Panc1 (cell line): ENCODE results near the gene OR2H2. TPM values are rescaled to one million over a fixed set of nuclear protein-coding genes. Genes with fewer than 3 reads are reported as not detected.

ENCODE experiments used
- ATAC-seq: fragments of 200-7000 bp; cut with Tn5 transposase; 2 replicates; pipeline ENCODE4 v1.9.1; 2020; ENCODE audit warnings: mild to moderate bottlenecking, moderate library complexity
- BruUV-seq: library from RNA; stranded (reverse); fragments of 400-500 nt; replicated peaks from 2 replicates; lab custom pipeline; 2021; lab: Mats Ljungman, UMichigan
- CTCF ChIA-PET: fragments of 300-600 bp; sonication (Branson Sonifier 250); formaldehyde crosslinking; loops from one replicate; lab custom pipeline; 2022; ENCODE audit warnings: antibody characterized with exemption; lab: Charles Lee
- POLR2A ChIA-PET: fragments of 300-600 bp; sonication (Branson Sonifier 250); formaldehyde crosslinking; loops from one replicate; lab custom pipeline; 2022; ENCODE audit warnings: antibody characterized with exemption; lab: Charles Lee
- DNase-seq: peaks from one replicate; pipeline ENCODE4 v3.0.0-alpha.2; 2010; ENCODE audit warnings: low read depth, low spot score
- H3K27ac ChIP-seq: 2 replicates; pipeline ENCODE4 v1.5.1; 2011; ENCODE audit warnings: mild to moderate bottlenecking, low read length, inconsistent platforms
- H3K27me3 ChIP-seq: fragments of 200-500 bp; sonication (Bioruptor generic); 2 replicates; pipeline ENCODE4 v1.6.0; 2014; ENCODE audit warnings: low read length, inconsistent platforms; ENCODE audit not compliant: control insufficient read depth, insufficient read depth
- H3K36me3 ChIP-seq: fragments of 200-500 bp; sonication (Bioruptor generic); 2 replicates; pipeline ENCODE4 v1.5.1; 2014; ENCODE audit warnings: inconsistent platforms, mild to moderate bottlenecking, low read length, moderate library complexity; ENCODE audit not compliant: control insufficient read depth, insufficient read depth
- H3K4me1 ChIP-seq: 2 replicates; pipeline ENCODE4 v1.5.1; 2011; ENCODE audit warnings: inconsistent platforms, mild to moderate bottlenecking, low read length, moderate library complexity; ENCODE audit not compliant: control insufficient read depth, insufficient read depth
- H3K4me3 ChIP-seq, 2 experiments: 2 replicates each; pipeline ENCODE4 v1.5.1; 2011 to 2012; ENCODE audit warnings: low read depth in 2 of 2, low read length in 2 of 2, mild to moderate bottlenecking in 2 of 2, inconsistent platforms in 1 of 2, moderate library complexity in 1 of 2
- H3K9me3 ChIP-seq: fragments of 200-500 bp; sonication (Bioruptor generic); 2 replicates; pipeline ENCODE4 v1.5.1; 2014; ENCODE audit warnings: low read depth, mild to moderate bottlenecking, inconsistent platforms, low read length, moderate library complexity; ENCODE audit not compliant: control insufficient read depth, insufficient read depth
- POLR2AphosphoS5 ChIP-seq: IDR thresholded peaks from 2 replicates; pipeline ENCODE4 v1.6.1; 2012; ENCODE audit warnings: mild to moderate bottlenecking, low read depth, low read length, moderate library complexity
- SIN3A ChIP-seq: IDR thresholded peaks from 2 replicates; pipeline ENCODE4 v1.6.1; 2012; ENCODE audit warnings: low read depth, mild to moderate bottlenecking, low read length, moderate library complexity, borderline replicate concordance; ENCODE audit not compliant: insufficient read depth
- TCF7L2 ChIP-seq: IDR thresholded peaks from 2 replicates; pipeline ENCODE4 v1.6.1; 2011; ENCODE audit warnings: mild to moderate bottlenecking, low read depth, low read length, inconsistent platforms
- in situ Hi-C: cut with HindIII; loops from 2 replicates; pipeline ENCODE4 v1.10.0; 2016; ENCODE audit warnings: low sequenced_read_pairs, low pct_unique_long_range_greater_than_20kb
- intact Hi-C: fragments of 100-400 bp; cut with micrococcal nuclease; formaldehyde crosslinking; loops from one replicate; pipeline ENCODE4 v1.10.0; 2022; ENCODE audit not compliant: unreplicated experiment
- total RNA-seq: library from RNA; stranded (reverse); gene quantifications from one replicate; pipeline ENCODE4 v1.2.1, GENCODE V29; 2021; ENCODE audit not compliant: unreplicated experiment
- TF ChIP-seq, protein P1 (sequence below): fragments of 450-650 bp; IDR thresholded peaks from 2 replicates; pipeline ENCODE4 v1.5.1; 2017; ENCODE audit warnings: mild to moderate bottlenecking
- TF ChIP-seq, protein P2 (sequence below), 2 experiments: IDR thresholded peaks; 2 replicates each; pipeline ENCODE4 v1.6.1; 2011 to 2012; ENCODE audit warnings: low read depth in 2 of 2, control low read depth in 1 of 2, low read length in 1 of 2, mild to moderate bottlenecking in 1 of 2, moderate library complexity in 1 of 2; ENCODE audit not compliant: insufficient read depth in 1 of 2

OR2H2 gene
- total RNA-seq, 1 experiment from 2014 or later, result not detected

DNA sequence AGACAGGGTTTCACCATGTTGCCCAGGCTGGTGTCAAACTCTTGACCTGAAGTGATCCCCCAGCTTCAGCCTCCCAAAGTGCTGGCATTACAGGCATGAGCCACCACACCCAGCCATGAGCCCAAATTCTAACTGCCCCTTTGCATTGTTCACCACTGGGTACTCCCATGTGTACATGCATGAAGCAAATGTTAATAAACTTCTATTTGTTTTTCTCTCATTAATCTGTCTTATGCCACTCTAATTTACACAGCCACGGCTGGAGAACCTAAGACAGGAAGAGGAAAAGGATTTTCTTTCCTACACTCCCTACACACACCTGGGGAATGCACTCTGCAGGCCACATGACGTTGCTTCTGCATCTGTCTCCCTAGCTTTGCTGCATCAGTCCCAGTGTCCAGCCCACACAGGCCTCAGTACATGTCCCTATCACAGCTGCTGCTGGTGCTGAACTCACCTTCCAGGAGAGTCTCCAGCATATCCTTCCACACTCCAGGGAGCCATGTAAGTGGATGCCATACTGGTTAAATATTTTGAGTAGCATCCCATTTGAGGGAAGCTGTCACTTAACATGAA lies 13.3 kb downstream of the OR2H2 start:
- TF ChIP-seq POLR2AphosphoS5 (no peak), TCF7L2 (no peak), SIN3A (no peak)
- TF ChIP-seq, protein P1, sequence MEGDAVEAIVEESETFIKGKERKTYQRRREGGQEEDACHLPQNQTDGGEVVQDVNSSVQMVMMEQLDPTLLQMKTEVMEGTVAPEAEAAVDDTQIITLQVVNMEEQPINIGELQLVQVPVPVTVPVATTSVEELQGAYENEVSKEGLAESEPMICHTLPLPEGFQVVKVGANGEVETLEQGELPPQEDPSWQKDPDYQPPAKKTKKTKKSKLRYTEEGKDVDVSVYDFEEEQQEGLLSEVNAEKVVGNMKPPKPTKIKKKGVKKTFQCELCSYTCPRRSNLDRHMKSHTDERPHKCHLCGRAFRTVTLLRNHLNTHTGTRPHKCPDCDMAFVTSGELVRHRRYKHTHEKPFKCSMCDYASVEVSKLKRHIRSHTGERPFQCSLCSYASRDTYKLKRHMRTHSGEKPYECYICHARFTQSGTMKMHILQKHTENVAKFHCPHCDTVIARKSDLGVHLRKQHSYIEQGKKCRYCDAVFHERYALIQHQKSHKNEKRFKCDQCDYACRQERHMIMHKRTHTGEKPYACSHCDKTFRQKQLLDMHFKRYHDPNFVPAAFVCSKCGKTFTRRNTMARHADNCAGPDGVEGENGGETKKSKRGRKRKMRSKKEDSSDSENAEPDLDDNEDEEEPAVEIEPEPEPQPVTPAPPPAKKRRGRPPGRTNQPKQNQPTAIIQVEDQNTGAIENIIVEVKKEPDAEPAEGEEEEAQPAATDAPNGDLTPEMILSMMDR, result no peak
- TF ChIP-seq, protein P2, sequence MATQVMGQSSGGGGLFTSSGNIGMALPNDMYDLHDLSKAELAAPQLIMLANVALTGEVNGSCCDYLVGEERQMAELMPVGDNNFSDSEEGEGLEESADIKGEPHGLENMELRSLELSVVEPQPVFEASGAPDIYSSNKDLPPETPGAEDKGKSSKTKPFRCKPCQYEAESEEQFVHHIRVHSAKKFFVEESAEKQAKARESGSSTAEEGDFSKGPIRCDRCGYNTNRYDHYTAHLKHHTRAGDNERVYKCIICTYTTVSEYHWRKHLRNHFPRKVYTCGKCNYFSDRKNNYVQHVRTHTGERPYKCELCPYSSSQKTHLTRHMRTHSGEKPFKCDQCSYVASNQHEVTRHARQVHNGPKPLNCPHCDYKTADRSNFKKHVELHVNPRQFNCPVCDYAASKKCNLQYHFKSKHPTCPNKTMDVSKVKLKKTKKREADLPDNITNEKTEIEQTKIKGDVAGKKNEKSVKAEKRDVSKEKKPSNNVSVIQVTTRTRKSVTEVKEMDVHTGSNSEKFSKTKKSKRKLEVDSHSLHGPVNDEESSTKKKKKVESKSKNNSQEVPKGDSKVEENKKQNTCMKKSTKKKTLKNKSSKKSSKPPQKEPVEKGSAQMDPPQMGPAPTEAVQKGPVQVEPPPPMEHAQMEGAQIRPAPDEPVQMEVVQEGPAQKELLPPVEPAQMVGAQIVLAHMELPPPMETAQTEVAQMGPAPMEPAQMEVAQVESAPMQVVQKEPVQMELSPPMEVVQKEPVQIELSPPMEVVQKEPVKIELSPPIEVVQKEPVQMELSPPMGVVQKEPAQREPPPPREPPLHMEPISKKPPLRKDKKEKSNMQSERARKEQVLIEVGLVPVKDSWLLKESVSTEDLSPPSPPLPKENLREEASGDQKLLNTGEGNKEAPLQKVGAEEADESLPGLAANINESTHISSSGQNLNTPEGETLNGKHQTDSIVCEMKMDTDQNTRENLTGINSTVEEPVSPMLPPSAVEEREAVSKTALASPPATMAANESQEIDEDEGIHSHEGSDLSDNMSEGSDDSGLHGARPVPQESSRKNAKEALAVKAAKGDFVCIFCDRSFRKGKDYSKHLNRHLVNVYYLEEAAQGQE (IDR thresholded peaks at IDR 0.05; ENCODE audit: insufficient read depth in 1 of 2, low read depth in 2 of 2, low read length in 1 of 2), result no peak
- Histone ChIP-seq H3K27me3 (no peaks in the 10 kb centered on the region), H3K36me3 (no peaks in the 10 kb centered on the region), H3K4me3 (no peak overlapping the region), H3K4me1 (no peaks in the 10 kb centered on the region), H3K27ac (no peak overlapping the region), H3K9me3 (no peaks in the 10 kb centered on the region)
- CTCF ChIA-PET, result no interaction called here
- POLR2A ChIA-PET, result no interaction called here
- no peak for DNase-seq
- BruUV-seq, result no TSS peak
- ATAC-seq, result no peak
- intact Hi-C loops (no loop called here), in situ Hi-C loops (no loop called here)

- POLR2A ChIA-PET, result no interaction called here
- Histone ChIP-seq H3K4me1 (no peaks in the 10 kb centered on the region), H3K9me3 (no peaks in the 10 kb centered on the region), H3K4me3 (no peak overlapping the region), H3K36me3 (no peaks in the 10 kb centered on the region), H3K27ac (no peak overlapping the region), H3K27me3 (no peaks in the 10 kb centered on the region)
- ATAC-seq (no peak), DNase-seq (no peak)
- CTCF ChIA-PET, result no interaction called here
- in situ Hi-C loops, result no loop called here
- no peak for TF ChIP-seq TCF7L2
- no peak for TF ChIP-seq POLR2AphosphoS5
- TF ChIP-seq SIN3A, result no peak
- TF ChIP-seq, protein P2 (IDR thresholded peaks at IDR 0.05; ENCODE audit: insufficient read depth in 1 of 2, low read depth in 2 of 2, low read length in 1 of 2), result no peak
- TF ChIP-seq, protein P1, result peak; percentile 36; the same call in 1 of the 2 replicates
- intact Hi-C loops, result no loop called here
- TSS peak; percentile 50 for BruUV-seq
Observed at GRCh38 chr6:29602564-29603361, 17.8 kb downstream of the OR2H2 start.
